ENCODE data around the gene MACF1.
A peak's percentile ranks its signal among the peaks of the same experiment; 100 is the strongest.

The MACF1 gene

GRCh38 chr1:39416609-39417008, 212.1 kb downstream of the MACF1 start:
- Histone ChIP-seq H3K4me3 (ENCODE audit: insufficient read depth in 1 of 2, low read depth in 1 of 2, low read length in 2 of 2) (peak overlapping the region in 1 of 2 experiments; percentile 55), H3K18ac (ENCODE audit: low read depth in 1 of 2, low read length in 2 of 2) (no peak overlapping the region), H3K4me1 (ENCODE audit: control insufficient read depth, insufficient read depth, low read depth, low read length) (peaks cover 10% of the 10 kb centered on the region), H2AK5ac (ENCODE audit: low read length, severe bottlenecking) (no peak overlapping the region), H3K27ac (ENCODE audit: low read length, poor library complexity, severe bottlenecking) (peak overlapping the region; percentile 15), H3K14ac (ENCODE audit: low read length in 2 of 2) (no peak overlapping the region), H2BK120ac (ENCODE audit: low read depth, low read length) (no peak overlapping the region), H3K4me2 (ENCODE audit: low read length, poor library complexity, severe bottlenecking) (peak overlapping the region; percentile 55), H4K8ac (ENCODE audit: low read length) (no peak overlapping the region), H3K79me1 (replicated peaks; ENCODE audit: low read length, poor library complexity, severe bottlenecking) (no peaks in the 10 kb centered on the region), H2BK15ac (ENCODE audit: low read depth, poor library complexity, severe bottlenecking) (no peak overlapping the region), H3K9me3 (ENCODE audit: control insufficient read depth, low read length) (no peaks in the 10 kb centered on the region), H3K27me3 (ENCODE audit: control insufficient read depth in 1 of 2, insufficient read depth in 1 of 2, low read length in 2 of 2) (no peaks in the 10 kb centered on the region), H2AFZ (ENCODE audit: low read depth, low read length) (no peak overlapping the region), H2BK5ac (ENCODE audit: low read depth, low read length, poor library complexity, severe bottlenecking) (no peak overlapping the region), H3K36me3 (ENCODE audit: control insufficient read depth in 1 of 2, insufficient read depth in 2 of 2, low read depth in 1 of 2, low read length in 2 of 2) (peaks cover 15 to 51% of the 10 kb centered on the region in 2 experiments), H3K23ac (ENCODE audit: low read length in 2 of 2) (no peak overlapping the region), H2BK12ac (ENCODE audit: low read length in 2 of 2) (no peak overlapping the region), H3K4ac (ENCODE audit: low read depth in 1 of 2, low read length in 2 of 2) (no peak overlapping the region), H4K91ac (ENCODE audit: low read length) (no peak overlapping the region), H3K9ac (ENCODE audit: low read length) (no peak overlapping the region)
- DNase-seq = no peak

GRCh38 chr1:39418236-39418635, 213.7 kb downstream of the MACF1 start:
- Histone ChIP-seq H3K14ac (ENCODE audit: low read length in 2 of 2) (no peak overlapping the region), H3K4me1 (ENCODE audit: control insufficient read depth, insufficient read depth, low read depth, low read length) (peaks cover 7% of the 10 kb centered on the region), H3K4me3 (ENCODE audit: insufficient read depth in 1 of 2, low read depth in 1 of 2, low read length in 2 of 2) (no peak overlapping the region), H3K4ac (ENCODE audit: low read depth in 1 of 2, low read length in 2 of 2) (no peak overlapping the region), H3K27me3 (ENCODE audit: control insufficient read depth in 1 of 2, insufficient read depth in 1 of 2, low read length in 2 of 2) (no peaks in the 10 kb centered on the region), H3K9me3 (ENCODE audit: control insufficient read depth, low read length) (no peaks in the 10 kb centered on the region), H3K79me1 (replicated peaks; ENCODE audit: low read length, poor library complexity, severe bottlenecking) (no peaks in the 10 kb centered on the region), H2BK5ac (ENCODE audit: low read depth, low read length, poor library complexity, severe bottlenecking) (no peak overlapping the region), H2AK5ac (ENCODE audit: low read length, severe bottlenecking) (no peak overlapping the region), H4K91ac (ENCODE audit: low read length) (no peak overlapping the region), H3K18ac (ENCODE audit: low read depth in 1 of 2, low read length in 2 of 2) (no peak overlapping the region), H3K27ac (ENCODE audit: low read length, poor library complexity, severe bottlenecking) (peak overlapping the region; percentile 45), H3K23ac (ENCODE audit: low read length in 2 of 2) (no peak overlapping the region), H2BK12ac (ENCODE audit: low read length in 2 of 2) (no peak overlapping the region), H2AFZ (ENCODE audit: low read depth, low read length) (no peak overlapping the region), H2BK15ac (ENCODE audit: low read depth, poor library complexity, severe bottlenecking) (no peak overlapping the region), H3K9ac (ENCODE audit: low read length) (no peak overlapping the region), H2BK120ac (ENCODE audit: low read depth, low read length) (no peak overlapping the region), H3K4me2 (ENCODE audit: low read length, poor library complexity, severe bottlenecking) (peak overlapping the region; percentile 37), H3K36me3 (ENCODE audit: control insufficient read depth in 1 of 2, insufficient read depth in 2 of 2, low read depth in 1 of 2, low read length in 2 of 2) (peaks cover 10 to 51% of the 10 kb centered on the region in 2 experiments), H4K8ac (ENCODE audit: low read length) (no peak overlapping the region)
- WGBS = 87% methylated on average over 3 of the region's 4 CpGs
- DNase-seq = no peak

- no peak overlapping the region for H3K4me2 ChIP-seq (ENCODE audit: low read length, poor library complexity, severe bottlenecking)
- no peak for DNase-seq
Measured at GRCh38 chr1:39420493-39420892, 216.0 kb downstream of the MACF1 start.

GRCh38 chr1:39422614-39423013, 218.1 kb downstream of the MACF1 start:
- no peaks in the 10 kb centered on the region for H3K9me3 ChIP-seq (ENCODE audit: control insufficient read depth, low read length)
- H3K4me2 ChIP-seq (ENCODE audit: low read length, poor library complexity, severe bottlenecking) = no peak overlapping the region
- H3K4me3 ChIP-seq (ENCODE audit: insufficient read depth in 1 of 2, low read depth in 1 of 2, low read length in 2 of 2) = no peak overlapping the region
- H4K8ac ChIP-seq (ENCODE audit: low read length) = no peak overlapping the region
- no peak overlapping the region for H2AFZ ChIP-seq (ENCODE audit: low read depth, low read length)
- no peak overlapping the region for H3K18ac ChIP-seq (ENCODE audit: low read depth in 1 of 2, low read length in 2 of 2)
- no peak for DNase-seq
- peaks cover 4 to 68% of the 10 kb centered on the region in 2 experiments for H3K36me3 ChIP-seq (ENCODE audit: control insufficient read depth in 1 of 2, insufficient read depth in 2 of 2, low read depth in 1 of 2, low read length in 2 of 2)
- H2BK12ac ChIP-seq (ENCODE audit: low read length in 2 of 2) = no peak overlapping the region
- no peak overlapping the region for H3K23ac ChIP-seq (ENCODE audit: low read length in 2 of 2)
- no peaks in the 10 kb centered on the region for H3K4me1 ChIP-seq (ENCODE audit: control insufficient read depth, insufficient read depth, low read depth, low read length)
- H2AK5ac ChIP-seq (ENCODE audit: low read length, severe bottlenecking) = no peak overlapping the region
- H4K91ac ChIP-seq (ENCODE audit: low read length) = no peak overlapping the region
- no peak overlapping the region for H3K27ac ChIP-seq (ENCODE audit: low read length, poor library complexity, severe bottlenecking)
- H2BK15ac ChIP-seq (ENCODE audit: low read depth, poor library complexity, severe bottlenecking) = no peak overlapping the region
- H3K9ac ChIP-seq (ENCODE audit: low read length) = no peak overlapping the region
- no peak overlapping the region for H3K14ac ChIP-seq (ENCODE audit: low read length in 2 of 2)
- H3K4ac ChIP-seq (ENCODE audit: low read depth in 1 of 2, low read length in 2 of 2) = no peak overlapping the region
- no peaks in the 10 kb centered on the region for H3K79me1 ChIP-seq (replicated peaks; ENCODE audit: low read length, poor library complexity, severe bottlenecking)
- H3K27me3 ChIP-seq (ENCODE audit: control insufficient read depth in 1 of 2, insufficient read depth in 1 of 2, low read length in 2 of 2) = no peaks in the 10 kb centered on the region
- H2BK120ac ChIP-seq (ENCODE audit: low read depth, low read length) = no peak overlapping the region
- H2BK5ac ChIP-seq (ENCODE audit: low read depth, low read length, poor library complexity, severe bottlenecking) = no peak overlapping the region
- 95% methylated on average over 4 of the region's 4 CpGs for WGBS

More at GRCh38 chr1:39420493-39420892, 216.0 kb downstream of the MACF1 start:
- H3K4ac ChIP-seq (ENCODE audit: low read depth in 1 of 2, low read length in 2 of 2) = no peak overlapping the region
- no peak overlapping the region for H2BK12ac ChIP-seq (ENCODE audit: low read length in 2 of 2)
- H3K4me1 ChIP-seq (ENCODE audit: control insufficient read depth, insufficient read depth, low read depth, low read length) = no peaks in the 10 kb centered on the region
- H2AFZ ChIP-seq (ENCODE audit: low read depth, low read length) = no peak overlapping the region
- no peaks in the 10 kb centered on the region for H3K27me3 ChIP-seq (ENCODE audit: control insufficient read depth in 1 of 2, insufficient read depth in 1 of 2, low read length in 2 of 2)
- no peaks in the 10 kb centered on the region for H3K9me3 ChIP-seq (ENCODE audit: control insufficient read depth, low read length)
- H3K9ac ChIP-seq (ENCODE audit: low read length) = no peak overlapping the region
- H2BK120ac ChIP-seq (ENCODE audit: low read depth, low read length) = no peak overlapping the region
- no peak overlapping the region for H3K23ac ChIP-seq (ENCODE audit: low read length in 2 of 2)
- H4K8ac ChIP-seq (ENCODE audit: low read length) = no peak overlapping the region
- H2BK5ac ChIP-seq (ENCODE audit: low read depth, low read length, poor library complexity, severe bottlenecking) = no peak overlapping the region
- no peak overlapping the region for H3K18ac ChIP-seq (ENCODE audit: low read depth in 1 of 2, low read length in 2 of 2)
- H3K14ac ChIP-seq (ENCODE audit: low read length in 2 of 2) = no peak overlapping the region
- H2AK5ac ChIP-seq (ENCODE audit: low read length, severe bottlenecking) = no peak overlapping the region
- no peak overlapping the region for H2BK15ac ChIP-seq (ENCODE audit: low read depth, poor library complexity, severe bottlenecking)
- no peak overlapping the region for H3K4me3 ChIP-seq (ENCODE audit: insufficient read depth in 1 of 2, low read depth in 1 of 2, low read length in 2 of 2)
- H3K36me3 ChIP-seq (ENCODE audit: control insufficient read depth in 1 of 2, insufficient read depth in 2 of 2, low read depth in 1 of 2, low read length in 2 of 2) = peaks cover 4 to 60% of the 10 kb centered on the region in 2 experiments
- no peak overlapping the region for H3K27ac ChIP-seq (ENCODE audit: low read length, poor library complexity, severe bottlenecking)
- no peak overlapping the region for H4K91ac ChIP-seq (ENCODE audit: low read length)
- no peaks in the 10 kb centered on the region for H3K79me1 ChIP-seq (replicated peaks; ENCODE audit: low read length, poor library complexity, severe bottlenecking)

Data from mesenchymal stem cell (in vitro differentiated cells and primary cell).